Measurements from ENCODE around the gene CENPS. TPM values are rescaled to one million over a fixed set of nuclear protein-coding genes. Genes with fewer than 3 reads are reported as not detected.

The CENPS gene
- total RNA-seq, 3 donors from 2014 or later: 16.3 to 24.2 (median 22.3) TPM

DNA sequence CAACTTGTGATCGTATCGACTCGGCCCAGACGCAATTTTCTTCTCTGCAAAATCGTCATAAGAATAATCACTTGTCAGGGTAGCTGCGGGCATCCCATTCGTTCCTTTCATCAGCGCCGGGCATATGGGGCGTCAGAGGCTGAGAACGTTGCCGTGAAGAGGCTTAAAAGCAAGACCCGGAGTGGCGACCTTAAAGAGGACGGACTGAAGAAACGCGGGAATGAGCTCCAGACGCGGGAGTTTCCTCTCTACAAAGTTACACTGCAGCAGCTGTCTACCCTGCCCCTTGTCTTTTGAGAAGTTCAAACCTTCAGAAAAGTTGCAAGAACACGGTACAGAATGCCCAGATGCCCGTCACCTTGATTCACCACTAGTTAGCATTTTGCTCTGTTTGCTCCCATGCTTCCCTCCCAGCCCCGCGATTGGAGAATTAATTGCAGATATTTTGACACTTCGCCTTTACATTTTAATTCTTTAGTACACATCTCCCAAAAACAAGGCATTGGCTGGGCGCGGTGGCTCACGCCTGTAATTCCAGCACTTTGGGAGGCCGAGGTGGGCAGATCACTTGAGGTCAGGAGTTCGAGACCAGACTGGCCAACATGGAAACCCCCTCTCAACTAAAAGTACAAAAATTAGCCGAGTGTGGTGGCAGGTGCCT is 967 bp downstream of the CENPS start:
- DNase-seq (no peak), ATAC-seq (peak; percentile 2 to 9)
- H3K27me3 Mint-ChIP-seq (ENCODE audit: low read depth): no peaks in the 10 kb centered on the region
- no peaks in the 10 kb centered on the region for H3K9me3 Mint-ChIP-seq
- peak overlapping the region; percentile 91 for H3K4me3 Mint-ChIP-seq
- no peaks in the 10 kb centered on the region for H3K36me3 Mint-ChIP-seq (ENCODE audit: insufficient read depth)
- H3K4me1 Mint-ChIP-seq (ENCODE audit: low read depth): peaks cover 16% of the 10 kb centered on the region

DNA sequence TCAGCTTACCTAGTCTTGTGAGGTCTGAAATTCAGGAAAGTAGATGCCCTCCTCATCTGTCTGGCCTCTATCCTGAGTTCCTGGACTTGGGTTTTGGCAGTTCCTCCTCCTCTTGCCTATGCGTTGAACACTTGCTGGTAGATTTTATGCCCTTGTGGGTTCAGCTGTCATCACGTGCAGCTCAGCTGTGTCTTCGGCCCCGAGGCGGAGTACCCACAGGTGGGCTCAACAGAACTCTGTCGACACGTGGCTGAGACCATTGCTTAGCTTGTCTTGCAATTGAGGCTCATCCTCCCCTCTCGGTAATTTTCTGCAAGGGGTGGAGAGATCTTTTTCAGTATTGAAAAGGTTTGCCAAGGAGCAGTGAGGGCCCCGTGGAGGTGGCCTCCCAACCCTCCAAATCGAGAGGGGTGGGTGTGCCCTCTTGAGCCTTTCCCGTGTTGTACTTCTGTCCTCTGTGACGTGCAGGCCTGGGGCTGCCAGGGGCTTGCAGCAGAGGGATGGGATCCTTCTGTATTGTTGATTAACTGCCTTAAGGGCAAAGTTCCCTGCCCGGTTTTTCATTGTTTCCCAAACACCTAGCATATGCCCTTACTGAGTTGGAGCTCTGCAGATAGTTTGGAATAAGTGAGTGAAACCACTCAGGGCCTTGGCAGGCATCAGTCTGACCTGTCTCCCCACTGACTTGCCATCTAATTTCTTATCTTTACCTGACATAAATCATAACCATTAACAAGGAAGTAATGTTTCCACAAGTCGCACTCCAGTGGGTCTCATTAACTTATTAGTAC is 2.9 kb downstream of the CENPS start:
- no peaks in the 10 kb centered on the region for H3K36me3 Mint-ChIP-seq (ENCODE audit: insufficient read depth)
- no peak overlapping the region for H3K4me3 Mint-ChIP-seq
- no peaks in the 10 kb centered on the region for H3K9me3 Mint-ChIP-seq
- DNase-seq (no peak), ATAC-seq (no peak)
- H3K27me3 Mint-ChIP-seq (ENCODE audit: low read depth): no peaks in the 10 kb centered on the region
- H3K4me1 Mint-ChIP-seq (ENCODE audit: low read depth): peaks cover 14% of the 10 kb centered on the region

DNA sequence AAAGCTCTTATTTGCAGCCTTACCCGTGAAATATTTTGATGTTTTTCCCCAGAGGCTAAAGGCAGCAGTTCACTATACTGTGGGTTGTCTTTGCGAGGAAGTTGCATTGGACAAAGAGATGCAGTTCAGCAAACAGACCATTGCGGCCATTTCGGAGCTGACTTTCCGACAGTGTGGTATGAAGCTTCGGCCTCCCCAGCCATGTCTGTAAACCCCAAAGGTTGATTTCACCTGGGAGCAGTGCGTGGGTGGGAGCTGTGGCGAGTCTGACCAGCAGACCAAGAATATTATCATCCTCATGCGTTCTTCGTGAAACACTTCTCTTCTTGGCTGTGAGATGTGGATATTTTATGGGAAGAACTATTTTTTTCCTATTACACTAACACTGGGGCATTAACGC is 3.6 kb downstream of the CENPS start:
- DNase-seq: no peak
- Mint-ChIP-seq H3K4me3 (no peak overlapping the region), H3K4me1 (ENCODE audit: low read depth) (peaks cover 14% of the 10 kb centered on the region), H3K27me3 (ENCODE audit: low read depth) (no peaks in the 10 kb centered on the region), H3K36me3 (ENCODE audit: insufficient read depth) (no peaks in the 10 kb centered on the region), H3K9me3 (no peaks in the 10 kb centered on the region)
- ATAC-seq: no peak

DNA sequence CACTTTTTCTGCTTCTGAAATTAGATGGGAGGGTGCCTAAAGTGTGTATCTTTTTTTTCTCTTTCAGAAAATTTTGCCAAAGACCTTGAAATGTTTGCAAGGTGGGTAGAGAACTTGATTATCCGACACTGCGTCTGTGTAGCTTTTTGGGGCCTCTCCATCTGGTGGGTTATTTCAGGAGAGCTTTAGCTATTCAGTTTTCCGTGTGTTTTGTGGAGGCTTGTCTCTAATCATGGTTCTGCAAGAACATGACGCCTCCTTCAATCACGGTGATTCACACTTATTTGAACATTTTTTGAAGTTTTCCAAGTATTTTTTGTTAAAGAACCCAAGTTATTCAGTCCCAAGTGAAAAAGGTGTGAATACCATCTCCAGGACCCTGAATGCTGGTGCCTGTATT is 4.4 kb downstream of the CENPS start:
- Mint-ChIP-seq H3K4me3 (no peak overlapping the region), H3K9me3 (no peaks in the 10 kb centered on the region), H3K4me1 (ENCODE audit: low read depth) (peaks cover 13% of the 10 kb centered on the region), H3K36me3 (ENCODE audit: insufficient read depth) (no peaks in the 10 kb centered on the region), H3K27me3 (ENCODE audit: low read depth) (no peaks in the 10 kb centered on the region)
- ATAC-seq (no peak), DNase-seq (no peak)

DNA sequence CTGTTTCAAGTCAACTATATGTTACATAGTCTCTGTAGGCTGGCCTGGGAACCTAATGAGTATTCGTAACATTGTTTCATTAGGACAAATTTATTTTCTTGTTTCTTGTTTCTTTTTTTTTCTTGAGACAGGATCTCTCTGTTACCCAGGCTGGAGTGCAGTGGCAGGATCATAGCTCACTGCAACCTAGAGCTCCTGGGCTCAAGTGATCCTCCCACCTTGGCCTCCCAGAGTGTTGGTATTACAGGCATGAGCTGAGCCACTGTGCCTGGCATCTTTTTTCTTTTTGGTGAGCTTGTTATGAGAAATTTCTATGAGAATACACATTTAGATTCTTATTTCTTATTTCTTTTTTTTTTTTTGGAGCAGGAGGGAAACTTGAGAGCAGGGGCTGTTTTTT is 6.8 kb downstream of the CENPS start:
- ATAC-seq (no peak), DNase-seq (no peak)
- no peaks in the 10 kb centered on the region for H3K9me3 Mint-ChIP-seq
- H3K27me3 Mint-ChIP-seq (ENCODE audit: low read depth): no peaks in the 10 kb centered on the region
- H3K4me1 Mint-ChIP-seq (ENCODE audit: low read depth): no peaks in the 10 kb centered on the region
- H3K4me3 Mint-ChIP-seq: no peak overlapping the region
- H3K36me3 Mint-ChIP-seq (ENCODE audit: insufficient read depth): no peaks in the 10 kb centered on the region

GRCh38 chr1:10438677-10439163 is 8.5 kb downstream of the CENPS start:
- DNase-seq: no peak
- Mint-ChIP-seq H3K9me3 (no peaks in the 10 kb centered on the region), H3K27me3 (ENCODE audit: low read depth) (no peaks in the 10 kb centered on the region), H3K4me1 (ENCODE audit: low read depth) (no peaks in the 10 kb centered on the region), H3K4me3 (no peak overlapping the region), H3K36me3 (ENCODE audit: insufficient read depth) (no peaks in the 10 kb centered on the region)
- no peak for ATAC-seq

DNA sequence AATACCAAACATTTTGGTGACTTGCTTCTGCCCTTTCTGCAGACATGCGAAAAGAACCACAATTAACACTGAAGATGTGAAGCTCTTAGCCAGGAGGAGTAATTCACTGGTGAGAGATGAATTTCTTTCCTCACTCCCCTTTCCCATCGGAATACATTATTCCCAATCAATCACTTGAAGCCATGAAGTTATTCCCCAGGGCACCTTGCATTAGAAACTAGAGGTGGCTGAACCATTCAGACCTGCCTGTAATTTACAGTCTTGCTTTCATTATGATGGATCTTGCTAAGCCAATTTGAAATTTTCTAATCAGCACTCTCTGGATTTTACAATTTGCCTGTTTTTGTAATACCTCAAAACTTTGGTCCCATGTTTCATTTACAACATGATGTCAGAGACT is 10.1 kb downstream of the CENPS start:
- no peak for DNase-seq
- no peaks in the 10 kb centered on the region for H3K36me3 Mint-ChIP-seq (ENCODE audit: insufficient read depth)
- H3K4me3 Mint-ChIP-seq: no peak overlapping the region
- H3K9me3 Mint-ChIP-seq: no peaks in the 10 kb centered on the region
- no peak for ATAC-seq
- no peaks in the 10 kb centered on the region for H3K27me3 Mint-ChIP-seq (ENCODE audit: low read depth)
- H3K4me1 Mint-ChIP-seq (ENCODE audit: low read depth): no peaks in the 10 kb centered on the region

DNA sequence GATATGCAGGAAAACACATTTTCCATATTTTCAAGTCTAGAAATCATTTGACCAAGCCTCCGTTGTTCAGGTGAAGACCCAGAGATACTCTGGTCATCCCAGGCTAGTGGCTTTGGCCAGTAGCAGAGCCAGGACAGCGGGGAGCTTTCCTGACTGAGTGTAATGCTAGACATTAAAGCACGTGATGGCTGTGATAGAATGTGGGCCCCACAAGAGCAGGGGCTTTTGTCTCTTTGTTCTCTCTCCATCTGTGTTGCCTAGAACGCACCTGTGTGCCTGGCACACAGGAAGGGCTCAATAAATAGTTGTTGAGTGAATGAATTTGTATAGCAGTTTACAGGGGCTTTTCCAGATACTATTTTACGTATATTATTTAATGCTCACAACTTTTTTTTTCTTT is 10.6 kb downstream of the CENPS start:
- no peaks in the 10 kb centered on the region for H3K9me3 Mint-ChIP-seq
- H3K4me3 Mint-ChIP-seq: no peak overlapping the region
- H3K27me3 Mint-ChIP-seq (ENCODE audit: low read depth): no peaks in the 10 kb centered on the region
- ATAC-seq (no peak), DNase-seq (no peak)
- H3K36me3 Mint-ChIP-seq (ENCODE audit: insufficient read depth): no peaks in the 10 kb centered on the region
- H3K4me1 Mint-ChIP-seq (ENCODE audit: low read depth): no peaks in the 10 kb centered on the region

DNA sequence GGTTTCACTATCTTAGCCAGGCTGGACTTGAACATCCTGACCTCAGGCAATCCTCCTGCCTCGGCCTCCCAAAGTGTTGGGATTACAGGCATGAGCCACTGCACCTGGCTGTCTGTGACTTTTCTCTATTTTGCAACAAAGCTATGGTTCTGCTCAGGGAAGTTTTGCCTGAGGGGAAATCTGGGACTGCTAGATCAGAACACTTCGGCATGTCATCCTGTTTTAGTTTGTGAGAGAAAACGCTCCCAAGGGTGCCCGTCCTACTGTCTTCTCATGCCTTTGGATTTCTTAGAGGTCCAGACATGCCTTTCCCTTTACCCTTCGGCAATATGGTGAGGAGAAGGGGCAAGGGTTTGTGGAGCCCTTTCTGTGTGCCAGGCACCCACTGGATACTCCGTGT is 14.0 kb downstream of the CENPS start:
- Mint-ChIP-seq H3K4me3 (no peak overlapping the region), H3K36me3 (ENCODE audit: insufficient read depth) (peaks cover 2% of the 10 kb centered on the region), H3K9me3 (no peaks in the 10 kb centered on the region), H3K27me3 (ENCODE audit: low read depth) (no peaks in the 10 kb centered on the region), H3K4me1 (ENCODE audit: low read depth) (no peaks in the 10 kb centered on the region)
- no peak for ATAC-seq
- DNase-seq: no peak

- Mint-ChIP-seq H3K36me3 (ENCODE audit: insufficient read depth) (peaks cover 2% of the 10 kb centered on the region), H3K4me1 (ENCODE audit: low read depth) (no peaks in the 10 kb centered on the region), H3K9me3 (no peaks in the 10 kb centered on the region), H3K4me3 (no peak overlapping the region), H3K27me3 (ENCODE audit: low read depth) (no peaks in the 10 kb centered on the region)
- ATAC-seq (peak in 1 of 2 donors; percentile 43), DNase-seq (no peak)
Observed at GRCh38 chr1:10444795-10445397, 14.7 kb downstream of the CENPS start.

DNA sequence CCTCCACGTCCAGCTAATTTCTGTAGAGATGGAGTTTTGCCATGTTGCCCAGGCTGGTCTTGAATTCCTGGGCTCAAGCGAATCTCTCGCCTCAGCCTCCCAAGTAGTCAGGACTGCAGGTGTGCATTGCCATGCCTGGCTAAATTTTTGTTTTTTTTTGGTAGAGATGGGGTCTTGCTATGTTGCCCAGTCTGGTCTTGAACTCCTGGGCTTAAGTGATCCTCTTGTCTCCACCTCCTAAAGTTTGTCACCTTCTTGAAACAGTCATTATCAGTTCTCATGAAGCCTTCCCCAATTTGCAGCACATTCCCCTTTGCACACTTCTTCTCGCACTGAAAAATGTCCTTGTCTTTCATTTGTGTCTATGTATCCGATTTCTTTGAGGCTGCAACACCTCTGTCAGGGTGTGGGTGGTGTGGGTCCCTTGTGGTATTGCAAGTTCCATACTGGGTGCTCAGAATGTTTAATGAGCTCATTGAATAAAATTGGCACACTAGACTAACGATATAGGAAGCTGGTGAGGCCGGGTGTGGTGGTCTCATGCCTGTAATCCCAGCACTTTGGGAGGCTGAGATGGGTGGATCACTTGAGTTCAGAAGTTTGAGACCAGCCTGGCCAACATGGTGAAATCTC is 16.7 kb downstream of the CENPS start:
- ATAC-seq (no peak), DNase-seq (no peak)
- Mint-ChIP-seq H3K36me3 (ENCODE audit: insufficient read depth) (peaks cover 2% of the 10 kb centered on the region), H3K4me3 (no peak overlapping the region), H3K27me3 (ENCODE audit: low read depth) (no peaks in the 10 kb centered on the region), H3K9me3 (no peaks in the 10 kb centered on the region), H3K4me1 (ENCODE audit: low read depth) (no peaks in the 10 kb centered on the region)

DNA sequence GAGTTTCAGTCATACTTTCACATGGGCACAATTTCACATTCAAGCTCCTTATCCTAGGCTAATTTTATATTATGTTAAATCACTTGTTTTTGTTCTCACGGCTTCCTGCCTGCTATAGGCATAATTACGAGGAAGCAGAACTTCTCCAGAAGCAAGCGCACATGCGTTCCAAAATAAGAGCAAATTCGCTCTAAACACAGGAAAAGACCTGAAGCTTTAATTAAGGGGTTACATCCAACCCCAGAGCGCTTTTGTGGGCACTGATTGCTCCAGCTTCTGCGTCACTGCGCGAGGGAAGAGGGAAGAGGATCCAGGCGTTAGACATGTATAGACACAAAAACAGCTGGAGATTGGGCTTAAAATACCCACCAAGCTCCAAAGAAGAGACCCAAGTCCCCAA is 19.5 kb downstream of the CENPS start, which contains the start of gene CORT:
Gene CORT (plus strand): TSS at position 281 of the 400 bp plus-strand sequence. CDS start 193 bp downstream, outside the sequence.
- no peaks in the 10 kb centered on the region for H3K9me3 Mint-ChIP-seq

DNA sequence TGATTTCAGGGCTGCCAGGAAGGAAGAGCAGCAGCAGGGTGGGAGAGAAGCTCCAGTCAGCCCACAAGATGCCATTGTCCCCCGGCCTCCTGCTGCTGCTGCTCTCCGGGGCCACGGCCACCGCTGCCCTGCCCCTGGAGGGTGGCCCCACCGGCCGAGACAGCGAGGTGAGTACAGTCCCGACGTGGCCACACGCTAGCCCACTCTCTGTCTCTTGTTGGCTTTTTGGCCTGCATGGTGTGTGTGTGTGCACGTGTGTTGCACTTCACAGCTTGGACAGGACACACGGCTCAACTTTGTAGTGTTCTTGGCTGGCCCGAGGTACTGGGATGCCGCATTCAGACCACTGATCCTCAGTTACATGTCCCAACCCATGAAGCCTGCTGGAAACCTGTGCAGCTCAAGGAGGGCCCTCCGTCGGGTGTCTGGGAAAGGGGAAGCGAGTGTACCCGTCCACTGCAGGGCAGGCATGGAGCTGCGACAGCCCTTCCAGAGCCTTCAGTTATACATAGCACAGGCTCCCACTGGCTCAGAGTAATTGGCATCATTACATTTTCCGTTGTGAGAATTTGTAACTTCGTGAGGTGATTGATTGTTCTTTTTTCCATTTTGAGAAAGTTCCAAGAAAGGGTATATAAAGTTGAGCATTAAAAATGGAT is 20.1 kb downstream of the CENPS start:
- no peak overlapping the region for H3K4me3 Mint-ChIP-seq
- no peaks in the 10 kb centered on the region for H3K4me1 Mint-ChIP-seq (ENCODE audit: low read depth)
- H3K9me3 Mint-ChIP-seq: no peaks in the 10 kb centered on the region
- H3K36me3 Mint-ChIP-seq (ENCODE audit: insufficient read depth): peaks cover 2% of the 10 kb centered on the region
- DNase-seq (no peak), ATAC-seq (no peak)
- no peaks in the 10 kb centered on the region for H3K27me3 Mint-ChIP-seq (ENCODE audit: low read depth)

More for the DNA sequence above, 19.5 kb downstream of the CENPS start, which contains the start of gene CORT:
- ATAC-seq (no peak), DNase-seq (no peak)
- Mint-ChIP-seq H3K4me1 (ENCODE audit: low read depth) (no peaks in the 10 kb centered on the region), H3K4me3 (no peak within 1 kb of the TSS), H3K27me3 (ENCODE audit: low read depth) (no peaks in the 10 kb centered on the region), H3K36me3 (ENCODE audit: insufficient read depth) (peaks cover 2% of the 10 kb centered on the region)

DNA sequence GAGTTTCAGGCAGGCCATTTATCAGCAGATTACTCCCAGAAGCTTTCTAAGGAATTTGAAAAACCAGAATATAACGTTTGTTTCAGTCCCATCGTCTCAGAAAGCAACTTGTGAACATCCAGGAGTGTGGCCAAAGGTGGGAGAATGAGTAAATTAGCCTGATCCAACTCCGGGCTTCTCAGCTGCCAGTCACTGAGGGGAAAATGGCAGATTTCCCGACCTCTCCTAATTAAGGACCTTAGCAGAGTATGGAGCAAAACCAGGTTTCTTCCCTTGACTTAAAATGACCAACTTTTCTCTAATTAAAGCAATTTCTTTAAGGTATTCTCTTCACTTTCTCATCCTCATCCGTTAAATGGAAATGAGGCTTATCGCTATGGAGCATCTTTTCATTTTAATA is 20.6 kb downstream of the CENPS start:
- H3K4me1 Mint-ChIP-seq (ENCODE audit: low read depth): no peaks in the 10 kb centered on the region
- no peak for ATAC-seq
- no peak for DNase-seq
- no peaks in the 10 kb centered on the region for H3K27me3 Mint-ChIP-seq (ENCODE audit: low read depth)
- H3K9me3 Mint-ChIP-seq: no peaks in the 10 kb centered on the region
- H3K36me3 Mint-ChIP-seq (ENCODE audit: insufficient read depth): peaks cover 2% of the 10 kb centered on the region
- H3K4me3 Mint-ChIP-seq: no peak overlapping the region
